ENCODE data around the gene CELA3B.

DNA sequence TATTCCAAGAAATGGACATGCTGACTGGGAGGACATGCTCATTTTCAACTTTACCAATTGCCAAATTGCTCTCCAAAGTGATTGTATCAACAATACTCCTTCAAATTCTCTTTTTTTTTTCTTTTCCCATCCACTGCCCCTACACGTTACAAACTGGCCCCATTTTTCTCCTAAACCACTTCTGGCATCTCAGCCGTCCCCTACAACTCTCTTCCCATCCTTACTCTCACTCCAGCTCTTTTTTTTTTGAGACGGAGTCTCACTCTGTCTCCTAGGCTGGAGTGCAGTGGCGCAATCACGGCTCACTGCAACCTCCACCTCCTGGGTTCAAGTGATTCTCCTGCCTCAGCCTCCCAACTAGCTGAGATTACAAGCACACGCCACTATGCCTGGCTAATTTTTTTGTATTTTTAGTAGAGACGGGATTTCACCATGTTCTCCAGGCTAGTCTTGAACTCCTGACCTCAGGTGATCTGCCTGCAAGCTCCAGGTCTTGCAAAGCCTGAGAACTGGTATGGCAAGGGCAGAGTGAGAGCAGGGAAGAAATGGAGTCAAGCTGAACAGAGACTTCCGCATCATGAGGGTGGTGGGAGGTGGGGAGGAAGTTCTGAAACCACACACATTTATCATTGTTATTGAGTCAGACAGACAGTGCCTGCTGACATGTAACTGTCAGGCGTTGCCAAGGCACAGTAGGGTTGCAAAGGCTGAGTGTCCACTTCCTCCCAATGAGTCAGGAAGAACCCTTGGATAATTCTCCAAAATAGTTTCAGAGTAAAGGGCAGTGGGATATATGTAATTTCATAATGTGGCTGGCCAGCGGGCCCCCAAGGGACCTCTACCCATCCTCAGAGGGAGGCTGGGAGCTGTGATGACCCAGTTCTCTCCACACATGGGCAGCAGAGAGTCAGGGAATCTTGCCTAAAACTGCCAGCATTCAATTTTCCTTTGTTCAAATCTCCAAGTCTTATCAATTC, 42.0 kb downstream of the CELA3B start:
- TF ChIP-seq POLR2A (IDR thresholded peaks at IDR 0.05), result no peak
- TF ChIP-seq, protein P1, sequence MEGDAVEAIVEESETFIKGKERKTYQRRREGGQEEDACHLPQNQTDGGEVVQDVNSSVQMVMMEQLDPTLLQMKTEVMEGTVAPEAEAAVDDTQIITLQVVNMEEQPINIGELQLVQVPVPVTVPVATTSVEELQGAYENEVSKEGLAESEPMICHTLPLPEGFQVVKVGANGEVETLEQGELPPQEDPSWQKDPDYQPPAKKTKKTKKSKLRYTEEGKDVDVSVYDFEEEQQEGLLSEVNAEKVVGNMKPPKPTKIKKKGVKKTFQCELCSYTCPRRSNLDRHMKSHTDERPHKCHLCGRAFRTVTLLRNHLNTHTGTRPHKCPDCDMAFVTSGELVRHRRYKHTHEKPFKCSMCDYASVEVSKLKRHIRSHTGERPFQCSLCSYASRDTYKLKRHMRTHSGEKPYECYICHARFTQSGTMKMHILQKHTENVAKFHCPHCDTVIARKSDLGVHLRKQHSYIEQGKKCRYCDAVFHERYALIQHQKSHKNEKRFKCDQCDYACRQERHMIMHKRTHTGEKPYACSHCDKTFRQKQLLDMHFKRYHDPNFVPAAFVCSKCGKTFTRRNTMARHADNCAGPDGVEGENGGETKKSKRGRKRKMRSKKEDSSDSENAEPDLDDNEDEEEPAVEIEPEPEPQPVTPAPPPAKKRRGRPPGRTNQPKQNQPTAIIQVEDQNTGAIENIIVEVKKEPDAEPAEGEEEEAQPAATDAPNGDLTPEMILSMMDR (IDR thresholded peaks at IDR 0.05), result no peak
